GM18526 (cell line): ENCODE data around the gene TMEM174.

Experiments used
- POLR2A ChIP-seq: IDR thresholded peaks from 3 replicates; pipeline ENCODE4 v1.6.1; 2011; ENCODE audit not compliant: insufficient read length; ENCODE audit errors: extremely low read depth

TMEM174 gene

DNA sequence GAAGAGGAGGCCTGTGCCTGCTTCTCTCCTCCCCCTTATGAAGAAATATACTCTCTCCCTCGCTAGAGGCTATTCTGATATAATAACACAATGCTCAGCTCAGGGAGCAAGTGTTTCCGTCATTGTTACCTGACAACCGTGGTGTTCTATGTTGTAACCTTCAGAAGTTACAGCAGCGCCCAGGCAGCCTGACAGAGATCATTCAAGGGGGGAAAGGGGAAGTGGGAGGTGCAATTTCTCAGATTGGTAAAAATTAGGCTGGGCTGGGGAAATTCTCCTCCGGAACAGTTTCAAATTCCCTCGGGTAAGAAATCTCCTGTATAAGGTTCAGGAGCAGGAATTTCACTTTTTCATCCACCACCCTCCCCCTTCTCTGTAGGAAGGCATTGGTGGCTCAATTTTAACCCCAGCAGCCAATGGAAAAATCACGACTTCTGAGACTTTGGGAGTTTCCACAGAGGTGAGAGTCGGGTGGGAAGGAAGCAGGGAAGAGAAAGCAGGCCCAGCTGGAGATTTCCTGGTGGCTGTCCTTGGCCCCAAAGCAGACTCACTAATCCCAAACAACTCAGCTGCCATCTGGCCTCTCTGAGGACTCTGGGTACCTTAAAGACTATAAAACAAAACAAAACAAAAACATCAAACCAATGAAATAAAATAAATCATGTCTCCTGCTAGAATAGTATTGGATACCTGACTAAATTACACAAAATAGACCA is 1.3 kb downstream of the TMEM174 start:
- no peak for TF ChIP-seq POLR2A

DNA sequence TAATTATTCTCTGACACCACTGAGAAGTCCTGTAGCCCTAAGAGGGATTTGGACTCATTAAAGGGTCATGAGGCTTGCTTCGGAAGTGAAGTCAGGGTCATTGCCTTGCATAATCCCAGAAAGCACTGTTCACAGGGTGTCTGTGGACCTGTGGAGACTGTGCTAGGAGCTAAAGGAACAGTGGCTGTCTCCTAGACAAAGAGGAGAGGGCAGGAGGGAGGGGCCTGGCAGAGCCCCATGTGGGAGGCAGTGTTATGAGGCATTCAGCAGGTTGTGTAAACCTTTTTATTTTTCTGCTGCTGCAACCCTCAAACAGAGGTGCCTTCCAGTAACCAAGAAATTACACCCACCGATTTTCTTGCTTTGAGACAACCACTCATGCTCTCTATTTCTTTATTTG is 3.3 kb downstream of the TMEM174 start:
- TF ChIP-seq POLR2A = no peak

- no peak for TF ChIP-seq POLR2A
Observed at GRCh38 chr5:73178265-73178664, 5.3 kb downstream of the TMEM174 start.

DNA sequence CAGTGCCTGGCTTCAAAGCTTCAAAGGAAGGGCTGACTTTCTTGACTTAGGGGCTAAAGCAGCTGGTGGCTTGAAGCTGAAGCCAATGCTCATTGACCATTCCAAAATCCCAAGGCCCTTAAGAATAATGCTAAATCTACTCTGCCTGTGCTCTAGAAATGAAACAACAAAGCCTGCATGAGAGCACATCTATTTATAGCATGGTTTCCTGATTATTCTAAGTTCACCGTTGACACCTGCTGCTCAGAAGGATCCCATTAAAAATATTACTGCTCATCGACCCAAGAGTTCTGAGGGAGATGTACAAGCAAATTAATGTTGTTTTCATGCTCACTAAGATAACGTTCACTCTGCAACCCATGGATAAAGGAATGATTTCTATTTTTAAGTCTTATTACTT is 6.7 kb downstream of the TMEM174 start:
- no peak for TF ChIP-seq POLR2A

- no peak for TF ChIP-seq POLR2A
Observed at GRCh38 chr5:73180566-73180965, 7.6 kb downstream of the TMEM174 start.

GRCh38 chr5:73182307-73182706 is 9.3 kb downstream of the TMEM174 start:
- TF ChIP-seq POLR2A = no peak

GRCh38 chr5:73183000-73183399 is 10.0 kb downstream of the TMEM174 start:
- TF ChIP-seq POLR2A = no peak

GRCh38 chr5:73183481-73183891 is 10.5 kb downstream of the TMEM174 start:
- no peak for TF ChIP-seq POLR2A

DNA sequence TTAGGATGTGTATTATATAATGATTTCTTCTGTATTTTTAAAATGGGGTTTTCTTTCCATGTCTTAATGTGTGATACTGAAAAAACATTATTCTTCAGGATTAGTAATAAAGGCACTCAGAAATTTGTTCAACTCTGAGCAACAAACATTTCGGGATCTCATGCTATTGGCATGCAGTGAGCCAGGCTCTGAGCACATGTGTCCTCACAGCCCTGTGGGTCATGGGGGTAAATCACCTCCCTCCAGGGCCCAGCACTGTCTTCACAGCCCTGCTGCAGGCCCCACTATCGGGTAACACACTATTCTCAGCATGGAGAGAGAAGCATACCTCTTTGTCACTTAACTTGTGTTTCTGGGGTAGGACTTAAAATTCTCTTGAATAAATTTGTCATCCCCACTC is 14.0 kb downstream of the TMEM174 start:
- no peak for TF ChIP-seq POLR2A

- TF ChIP-seq POLR2A = no peak
Observed at GRCh38 chr5:73188764-73189531, 16.0 kb downstream of the TMEM174 start.

GRCh38 chr5:73189871-73190376 is 16.9 kb downstream of the TMEM174 start:
- no peak for TF ChIP-seq POLR2A

DNA sequence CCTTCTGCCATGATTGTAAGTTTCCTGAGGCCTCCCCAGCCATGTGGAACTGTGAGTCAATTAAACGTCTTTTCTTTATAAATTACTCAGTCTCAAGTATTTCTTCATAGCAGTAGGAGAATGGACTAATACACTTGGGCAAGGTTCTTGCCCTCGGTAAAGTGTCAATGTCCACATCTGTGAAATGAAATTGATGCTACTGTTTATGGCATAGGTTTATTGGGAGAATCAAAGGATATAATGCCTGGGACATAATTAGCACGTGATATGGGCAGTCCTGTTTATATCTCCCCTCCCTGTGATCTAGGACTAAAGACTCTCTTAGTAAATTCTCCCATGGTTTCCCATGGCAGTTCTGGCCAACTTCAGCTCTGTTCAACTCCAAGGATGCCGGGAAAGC is 19.4 kb downstream of the TMEM174 start:
- no peak for TF ChIP-seq POLR2A

- no peak for TF ChIP-seq POLR2A
Observed at GRCh38 chr5:73193592-73193991, 20.6 kb downstream of the TMEM174 start.

GRCh38 chr5:73196201-73196600 is 23.2 kb downstream of the TMEM174 start:
- no peak for TF ChIP-seq POLR2A

- no peak for TF ChIP-seq POLR2A
Observed at GRCh38 chr5:73197637-73198257, 24.8 kb downstream of the TMEM174 start.
